Thoracic aorta (tissue), 2 donors: ENCODE measurements around the gene RPTOR. TPM values are rescaled to one million over a fixed set of nuclear protein-coding genes. Genes with fewer than 3 reads are reported as not detected.

Experiments used
- ATAC-seq: fragments of 150-250 bp; one replicate; pipeline ENCODE4 v1.8.0; 2017; ENCODE audit warnings: low read depth; ENCODE audit not compliant: insufficient number of reproducible peaks, low FRiP score
- DNase-seq: peaks from one replicate; pipeline ENCODE4 v3.0.0-alpha.2; 2020; ENCODE audit warnings: low spot score
- H3K27ac ChIP-seq, 2 donors: fragments of 200-600 bp; sonication (generic); 1 replicate in 1 of 2; 2 replicates in 1 of 2; pipeline ENCODE4 v1.5.1; 2016; ENCODE audit warnings: mild to moderate bottlenecking in 2 of 2, moderate library complexity in 2 of 2
- H3K27me3 ChIP-seq: fragments of 200-600 bp; sonication (generic); replicated peaks from 2 replicates; pipeline ENCODE4 v1.6.0; 2016; ENCODE audit warnings: mild to moderate bottlenecking; ENCODE audit not compliant: insufficient read depth
- H3K36me3 ChIP-seq: fragments of 200-600 bp; sonication (generic); one replicate; pipeline ENCODE4 v1.5.1; 2016
- H3K4me1 ChIP-seq, 2 donors: fragments of 200-600 bp; sonication (generic); 1 replicate in 1 of 2; 2 replicates in 1 of 2; pipeline versions ENCODE4 v1.5.1 to v1.6.0; 2016; ENCODE audit warnings: low read depth in 2 of 2, mild to moderate bottlenecking in 1 of 2; ENCODE audit not compliant: control insufficient read depth in 1 of 2
- H3K4me3 ChIP-seq: fragments of 200-600 bp; sonication (generic); 2 replicates; pipeline ENCODE4 v1.5.1; 2016; ENCODE audit warnings: mild to moderate bottlenecking
- H3K9me3 ChIP-seq: fragments of 200-600 bp; sonication (generic); 2 replicates; pipeline ENCODE4 v1.5.1; 2016
- CTCF ChIP-seq: fragments of 200-600 bp; sonication (generic); IDR thresholded peaks from one replicate; pipeline ENCODE4 v1.5.1; 2019; ENCODE audit warnings: antibody characterized with exemption
- total RNA-seq, 2 donors: library from RNA; depleted of rRNA; stranded (reverse); fragments of >200 nt; gene quantifications; one replicate each; pipeline versions ENCODE4 v1.1.0 to v1.2.3, GENCODE V29; 2016

Gene RPTOR
- total RNA-seq, 2 donors from 2014 or later: 42.0 to 47.4 TPM

GRCh38 chr17:80683625-80684104 is 139.0 kb downstream of the RPTOR start:
- no peaks in the 10 kb centered on the region for H3K9me3 ChIP-seq
- H3K27me3 ChIP-seq: no peaks in the 10 kb centered on the region
- H3K27ac ChIP-seq: no peak overlapping the region
- ATAC-seq: no peak
- no peak overlapping the region for H3K4me3 ChIP-seq
- H3K36me3 ChIP-seq: no peaks in the 10 kb centered on the region
- no peaks in the 10 kb centered on the region for H3K4me1 ChIP-seq
- TF ChIP-seq CTCF: no peak
- no peak for DNase-seq

DNA sequence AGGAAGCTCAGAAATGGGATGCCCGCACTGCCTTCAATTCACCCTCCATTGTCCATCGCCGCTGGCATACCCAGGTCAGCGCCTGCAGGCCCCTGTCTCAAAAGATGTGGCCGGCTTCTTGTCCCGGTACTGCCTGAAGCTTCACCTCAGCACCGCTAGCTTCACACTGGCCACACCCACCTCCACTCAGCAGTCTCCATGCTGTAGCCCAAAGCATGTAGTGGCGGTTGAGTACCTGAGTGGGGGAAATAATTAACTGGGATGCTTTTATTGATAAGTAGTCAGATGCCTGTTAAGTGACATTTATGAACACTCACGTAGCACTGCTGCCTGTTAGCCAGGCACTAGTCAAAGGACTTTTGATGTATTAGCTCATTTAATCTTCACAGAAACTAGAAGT is 143.2 kb downstream of the RPTOR start:
- H3K4me3 ChIP-seq: no peak overlapping the region
- no peaks in the 10 kb centered on the region for H3K9me3 ChIP-seq
- H3K4me1 ChIP-seq: no peaks in the 10 kb centered on the region
- no peaks in the 10 kb centered on the region for H3K36me3 ChIP-seq
- DNase-seq: no peak
- no peak overlapping the region for H3K27ac ChIP-seq
- no peaks in the 10 kb centered on the region for H3K27me3 ChIP-seq
- ATAC-seq: no peak
- no peak for TF ChIP-seq CTCF

- no peak overlapping the region for H3K4me3 ChIP-seq
- TF ChIP-seq CTCF: no peak
- no peaks in the 10 kb centered on the region for H3K27me3 ChIP-seq
- no peaks in the 10 kb centered on the region for H3K9me3 ChIP-seq
- no peaks in the 10 kb centered on the region for H3K4me1 ChIP-seq
- H3K36me3 ChIP-seq: no peaks in the 10 kb centered on the region
- DNase-seq (no peak), ATAC-seq (no peak)
- no peak overlapping the region for H3K27ac ChIP-seq
Observed at GRCh38 chr17:80689129-80689619, 144.5 kb downstream of the RPTOR start.

GRCh38 chr17:80691784-80692183 is 147.1 kb downstream of the RPTOR start:
- no peaks in the 10 kb centered on the region for H3K4me1 ChIP-seq
- no peaks in the 10 kb centered on the region for H3K36me3 ChIP-seq
- TF ChIP-seq CTCF: no peak
- no peak for DNase-seq
- ATAC-seq: no peak
- no peak overlapping the region for H3K27ac ChIP-seq
- no peak overlapping the region for H3K4me3 ChIP-seq
- no peaks in the 10 kb centered on the region for H3K9me3 ChIP-seq
- no peaks in the 10 kb centered on the region for H3K27me3 ChIP-seq

DNA sequence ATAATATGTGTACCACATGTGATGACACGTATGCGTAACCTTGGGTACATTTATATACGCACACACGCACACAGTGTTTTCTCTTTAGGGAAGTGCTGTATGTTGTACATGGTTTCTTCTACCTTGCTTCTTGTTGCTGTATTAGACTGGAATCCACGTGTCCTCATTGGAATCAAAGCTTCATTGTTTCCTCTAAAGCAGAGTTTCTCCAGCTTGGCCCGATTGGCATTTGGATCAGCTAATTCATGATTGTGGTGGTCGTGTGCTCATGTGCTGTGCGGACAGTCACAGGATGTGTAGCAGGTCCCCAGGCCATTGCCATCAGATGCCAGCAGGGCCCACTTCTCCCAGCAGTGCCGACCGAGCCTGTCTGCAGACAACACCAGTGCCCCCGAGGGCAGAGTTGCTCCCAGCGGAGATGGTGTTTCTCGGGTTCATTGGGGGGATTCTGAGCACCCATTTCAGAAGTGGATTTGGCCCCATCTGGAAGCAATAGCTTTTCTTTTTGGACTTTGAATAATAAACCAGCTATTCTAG is 148.4 kb downstream of the RPTOR start:
- TF ChIP-seq CTCF: no peak
- ATAC-seq (no peak), DNase-seq (no peak)
- Histone ChIP-seq H3K27me3 (no peaks in the 10 kb centered on the region), H3K36me3 (no peaks in the 10 kb centered on the region), H3K9me3 (no peaks in the 10 kb centered on the region), H3K4me1 (no peaks in the 10 kb centered on the region), H3K27ac (no peak overlapping the region), H3K4me3 (no peak overlapping the region)
